ENCODE measurements around the gene ECHDC3.
A peak's percentile ranks its signal among the peaks of the same experiment; 100 is the strongest.
"Not testable (repeated sequence)": the region's sequence is repeated elsewhere in the genome, so short reads cannot be mapped to it uniquely, and the experiment has no call there.

Gene ECHDC3

GRCh38 chr10:11742009-11742778 is at the start of gene ECHDC3:
Gene ECHDC3 (plus strand): TSS chr10:11742382. CDS start chr10:11742577, 195 bp downstream.
- peak; percentile 54 for DNase-seq (ENCODE audit: low read depth)

- DNase-seq (ENCODE audit: low read depth), result no peak
Measured at GRCh38 chr10:11693376-11693775, 48.8 kb upstream of the ECHDC3 start.

- no peak for DNase-seq (ENCODE audit: low read depth)
Measured at GRCh38 chr10:11695779-11696178, 46.4 kb upstream of the ECHDC3 start.

- no peak for DNase-seq (ENCODE audit: low read depth)
Measured at GRCh38 chr10:11697718-11698527, 44.3 kb upstream of the ECHDC3 start.

- no peak for DNase-seq (ENCODE audit: low read depth)
Measured at GRCh38 chr10:11698691-11699549, 43.3 kb upstream of the ECHDC3 start.

- DNase-seq (ENCODE audit: low read depth), result no peak
Measured at GRCh38 chr10:11699550-11700097, 42.6 kb upstream of the ECHDC3 start.

- no peak for DNase-seq (ENCODE audit: low read depth)
Measured at GRCh38 chr10:11700539-11700938, 41.6 kb upstream of the ECHDC3 start.

GRCh38 chr10:11701451-11702095 is 40.6 kb upstream of the ECHDC3 start:
- DNase-seq (ENCODE audit: low read depth), result no peak

- DNase-seq (ENCODE audit: low read depth), result no peak
Measured at GRCh38 chr10:11702264-11702663, 39.9 kb upstream of the ECHDC3 start.

GRCh38 chr10:11704092-11704491 is 38.1 kb upstream of the ECHDC3 start:
- no peak for DNase-seq (ENCODE audit: low read depth)

- no peak for DNase-seq (ENCODE audit: low read depth)
Measured at GRCh38 chr10:11705722-11706121, 36.5 kb upstream of the ECHDC3 start.

- DNase-seq (ENCODE audit: low read depth), result no peak
Measured at GRCh38 chr10:11706895-11707567, 35.2 kb upstream of the ECHDC3 start.

GRCh38 chr10:11707624-11708350 is 34.4 kb upstream of the ECHDC3 start:
- DNase-seq (ENCODE audit: low read depth), result no peak

- not testable (repeated sequence) for DNase-seq (ENCODE audit: low read depth)
Measured at GRCh38 chr10:11708801-11709200, 33.4 kb upstream of the ECHDC3 start.

GRCh38 chr10:11712744-11713143 is 29.4 kb upstream of the ECHDC3 start:
- DNase-seq (ENCODE audit: low read depth), result no peak

- no peak for DNase-seq (ENCODE audit: low read depth)
Measured at GRCh38 chr10:11713186-11713743, 28.9 kb upstream of the ECHDC3 start.

- DNase-seq (ENCODE audit: low read depth), result no peak
Measured at GRCh38 chr10:11713963-11714362, 28.2 kb upstream of the ECHDC3 start.

- DNase-seq (ENCODE audit: low read depth), result no peak
Measured at GRCh38 chr10:11714750-11715365, 27.3 kb upstream of the ECHDC3 start.

- DNase-seq (ENCODE audit: low read depth), result no peak
Measured at GRCh38 chr10:11715815-11716494, 26.2 kb upstream of the ECHDC3 start.
